ENCODE results near the gene AK5. TPM values are rescaled to one million over a fixed set of nuclear protein-coding genes. Genes with fewer than 3 reads are reported as not detected.

Gene AK5
- total RNA-seq, 1 donor from 2014 or later: not detected

DNA sequence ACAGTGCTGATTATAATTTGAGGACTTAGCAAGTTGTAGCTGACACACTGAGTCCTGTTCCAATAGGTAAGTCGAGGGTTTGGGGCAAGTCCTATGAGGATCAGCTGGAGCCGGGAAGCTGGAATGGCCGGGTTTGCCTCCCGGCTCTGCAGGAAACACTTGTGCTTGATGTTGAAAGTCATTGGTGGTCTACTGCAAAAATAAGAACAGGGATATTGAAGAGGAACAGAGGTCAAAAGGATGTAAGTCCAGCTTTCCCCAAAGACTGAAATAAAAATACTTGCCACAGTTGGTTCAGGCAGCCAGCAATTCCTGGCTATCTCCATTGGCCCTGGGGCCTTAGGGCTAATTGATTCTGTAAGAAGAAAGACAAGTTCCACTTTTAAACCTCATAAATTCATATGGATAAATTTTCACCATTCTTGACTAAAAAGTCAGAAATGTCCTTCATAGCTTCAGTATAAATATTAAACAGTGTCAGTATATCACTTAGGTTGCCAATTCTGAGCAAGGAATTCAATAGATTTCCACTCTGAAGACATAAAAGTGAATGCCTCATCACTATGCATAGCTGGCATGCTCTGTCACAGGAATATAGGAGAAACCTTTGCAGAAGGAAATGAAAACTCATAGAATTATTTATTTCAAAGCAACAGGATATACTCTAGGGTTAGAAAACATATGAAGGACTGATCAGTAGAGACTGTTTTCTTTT, 165.2 kb downstream of the AK5 start:
- intact Hi-C loops (cut with micrococcal nuclease): no loop called here
- POLR2A ChIA-PET: no interaction called here
- H3K27ac Mint-ChIP-seq: no peak overlapping the region

DNA sequence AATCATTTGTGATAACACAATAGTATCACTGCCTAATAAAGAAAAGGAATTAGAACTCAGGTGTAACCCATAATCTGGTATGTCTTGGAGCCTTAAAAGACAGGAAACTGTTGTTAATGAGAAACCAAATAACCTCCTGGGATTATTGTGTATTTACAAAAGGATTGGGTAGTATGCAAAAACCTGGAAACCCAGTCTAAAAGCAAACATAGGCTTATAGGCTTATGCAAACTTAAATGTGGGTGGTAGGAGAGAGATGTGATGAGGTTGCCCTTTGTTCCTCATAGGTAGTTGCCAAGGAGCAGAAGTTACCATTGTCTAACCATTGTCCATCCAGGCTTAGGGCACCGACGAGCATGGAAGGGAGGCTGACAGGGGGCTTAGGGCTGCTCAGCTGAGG, 165.8 kb downstream of the AK5 start:
- Mint-ChIP-seq H3K9me3 (no peaks in the 10 kb centered on the region), H3K4me3 (no peak overlapping the region), H3K27ac (no peak overlapping the region), H3K4me1 (no peaks in the 10 kb centered on the region), H3K36me3 (ENCODE audit: low read depth) (no peaks in the 10 kb centered on the region), H3K27me3 (peaks cover 3% of the 10 kb centered on the region)
- intact Hi-C loops (cut with micrococcal nuclease): no loop called here
- DNase-seq: no peak
- POLR2A ChIA-PET: no interaction called here
- TF ChIP-seq, protein P1, sequence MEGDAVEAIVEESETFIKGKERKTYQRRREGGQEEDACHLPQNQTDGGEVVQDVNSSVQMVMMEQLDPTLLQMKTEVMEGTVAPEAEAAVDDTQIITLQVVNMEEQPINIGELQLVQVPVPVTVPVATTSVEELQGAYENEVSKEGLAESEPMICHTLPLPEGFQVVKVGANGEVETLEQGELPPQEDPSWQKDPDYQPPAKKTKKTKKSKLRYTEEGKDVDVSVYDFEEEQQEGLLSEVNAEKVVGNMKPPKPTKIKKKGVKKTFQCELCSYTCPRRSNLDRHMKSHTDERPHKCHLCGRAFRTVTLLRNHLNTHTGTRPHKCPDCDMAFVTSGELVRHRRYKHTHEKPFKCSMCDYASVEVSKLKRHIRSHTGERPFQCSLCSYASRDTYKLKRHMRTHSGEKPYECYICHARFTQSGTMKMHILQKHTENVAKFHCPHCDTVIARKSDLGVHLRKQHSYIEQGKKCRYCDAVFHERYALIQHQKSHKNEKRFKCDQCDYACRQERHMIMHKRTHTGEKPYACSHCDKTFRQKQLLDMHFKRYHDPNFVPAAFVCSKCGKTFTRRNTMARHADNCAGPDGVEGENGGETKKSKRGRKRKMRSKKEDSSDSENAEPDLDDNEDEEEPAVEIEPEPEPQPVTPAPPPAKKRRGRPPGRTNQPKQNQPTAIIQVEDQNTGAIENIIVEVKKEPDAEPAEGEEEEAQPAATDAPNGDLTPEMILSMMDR (IDR thresholded peaks at IDR 0.05): no peak
- CTCF ChIA-PET: no interaction called here
- ATAC-seq (ENCODE audit: low read depth): no peak

More for the DNA sequence above, 165.2 kb downstream of the AK5 start:
- H3K36me3 Mint-ChIP-seq (ENCODE audit: low read depth): no peaks in the 10 kb centered on the region
- H3K27me3 Mint-ChIP-seq: peaks cover 3% of the 10 kb centered on the region
- no peaks in the 10 kb centered on the region for H3K9me3 Mint-ChIP-seq
- no peak overlapping the region for H3K4me3 Mint-ChIP-seq
- ATAC-seq (ENCODE audit: low read depth): no peak
- H3K4me1 Mint-ChIP-seq: no peaks in the 10 kb centered on the region
- TF ChIP-seq, protein P1 (IDR thresholded peaks at IDR 0.05): no peak
- DNase-seq: no peak
- CTCF ChIA-PET: no interaction called here

DNA sequence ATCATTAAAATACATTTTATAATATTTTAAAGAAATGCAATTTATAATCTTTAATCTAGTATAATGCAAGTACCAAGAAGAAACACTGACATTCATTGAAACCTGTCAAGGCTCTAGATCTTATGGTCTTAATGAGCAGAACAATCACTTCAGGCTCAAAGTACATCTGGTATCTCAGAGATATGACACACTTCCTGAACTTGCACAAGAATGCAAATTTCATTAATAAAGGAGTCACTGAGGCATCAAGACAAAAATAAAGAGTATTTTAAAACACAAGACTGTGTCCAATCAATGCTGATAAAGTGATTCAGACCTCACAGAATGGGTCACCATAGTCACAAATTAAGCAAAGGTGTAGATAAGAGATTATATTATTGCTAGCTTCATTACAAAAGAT, 178.1 kb downstream of the AK5 start:
- intact Hi-C loops (cut with micrococcal nuclease): no loop called here
- no peaks in the 10 kb centered on the region for H3K36me3 Mint-ChIP-seq (ENCODE audit: low read depth)
- no peaks in the 10 kb centered on the region for H3K9me3 Mint-ChIP-seq
- POLR2A ChIA-PET: interaction anchor here (0.6 kb wide), 1 partner anchor 20 kb away, joined by 3 read pairs; no protein-coding TSS in a partner anchor
- ATAC-seq (ENCODE audit: low read depth) (no peak), DNase-seq (no peak)
- TF ChIP-seq, protein P1 (IDR thresholded peaks at IDR 0.05): no peak
- H3K4me1 Mint-ChIP-seq: no peaks in the 10 kb centered on the region
- CTCF ChIA-PET: no interaction called here
- H3K27ac Mint-ChIP-seq: no peak overlapping the region
- H3K4me3 Mint-ChIP-seq: no peak overlapping the region
- H3K27me3 Mint-ChIP-seq: peaks cover 5% of the 10 kb centered on the region

GRCh38 chr1:77461691-77462090, 179.9 kb downstream of the AK5 start:
- POLR2A ChIA-PET: interaction anchor here (0.6 kb wide), 1 partner anchor 221 kb away, joined by 3 read pairs; no protein-coding TSS in a partner anchor
- H3K4me1 Mint-ChIP-seq: no peaks in the 10 kb centered on the region
- no peaks in the 10 kb centered on the region for H3K36me3 Mint-ChIP-seq (ENCODE audit: low read depth)
- intact Hi-C loops (cut with micrococcal nuclease): no loop called here
- no peak overlapping the region for H3K4me3 Mint-ChIP-seq
- peaks cover 5% of the 10 kb centered on the region for H3K27me3 Mint-ChIP-seq
- TF ChIP-seq, protein P1 (IDR thresholded peaks at IDR 0.05): no peak
- no peak overlapping the region for H3K27ac Mint-ChIP-seq
- ATAC-seq (ENCODE audit: low read depth) (no peak), DNase-seq (no peak)
- CTCF ChIA-PET: no interaction called here
- H3K9me3 Mint-ChIP-seq: no peaks in the 10 kb centered on the region

DNA sequence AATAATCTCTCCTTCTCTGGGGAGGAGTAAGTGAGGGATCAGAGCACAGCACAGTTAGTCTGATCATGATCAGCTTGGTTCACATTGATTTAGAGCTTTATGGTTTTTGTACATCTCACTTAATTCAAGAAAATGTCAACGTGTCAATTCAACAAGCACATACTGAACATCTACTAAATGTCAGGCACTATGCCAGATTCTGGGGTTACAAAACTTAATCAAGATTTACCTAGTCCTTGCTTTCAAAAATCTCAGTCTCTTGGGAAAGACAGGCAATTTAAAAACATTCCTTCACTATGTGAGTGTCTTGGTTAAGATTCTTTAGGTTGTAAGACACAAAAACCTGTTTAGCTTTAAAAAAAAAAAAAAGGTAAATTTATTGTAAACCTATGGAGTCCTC, 181.4 kb downstream of the AK5 start:
- TF ChIP-seq, protein P1 (IDR thresholded peaks at IDR 0.05): no peak
- Mint-ChIP-seq H3K4me3 (no peak overlapping the region), H3K27ac (no peak overlapping the region), H3K4me1 (no peaks in the 10 kb centered on the region), H3K27me3 (peaks cover 5% of the 10 kb centered on the region), H3K9me3 (no peaks in the 10 kb centered on the region), H3K36me3 (ENCODE audit: low read depth) (no peaks in the 10 kb centered on the region)
- DNase-seq (no peak), ATAC-seq (ENCODE audit: low read depth) (no peak)
- ChIA-PET POLR2A (no interaction called here), CTCF (no interaction called here)
- intact Hi-C loops (cut with micrococcal nuclease): no loop called here

Measured in activated B cell treated with CpG ODN at 0.5 μM for 24 hours (primary cell).